GM12878 (cell line): ENCODE results near the gene SLC37A1. TPM values are rescaled to one million over a fixed set of nuclear protein-coding genes. Genes with fewer than 3 reads are reported as not detected.

Experiments used
- ATAC-seq: fragments of 200-7000 bp; cut with Tn5 transposase; 3 replicates; pipeline ENCODE4 v1.9.1; 2020; ENCODE audit warnings: mild to moderate bottlenecking, moderate library complexity
- BruUV-seq: library from RNA; stranded (reverse); fragments of 400-500 nt; replicated peaks from 2 replicates; lab custom pipeline; 2021; lab: Mats Ljungman, UMichigan
- CTCF ChIA-PET: fragments of 300-600 bp; sonication (Branson Sonifier 250); formaldehyde crosslinking; extraction: SDS; loops from one replicate; lab custom pipeline; 2021; ENCODE audit warnings: inconsistent platforms; lab: Yijun Ruan, JAX
- POLR2A ChIA-PET: fragments of 350-600 bp; formaldehyde crosslinking; extraction: SDS; loops from one replicate; lab custom pipeline; 2021; ENCODE audit warnings: inconsistent platforms; lab: Charles Lee
- RAD21 ChIA-PET: fragments of 300-600 bp; sonication (Branson Sonifier 250); formaldehyde crosslinking; loops from one replicate; lab custom pipeline; 2023; ENCODE audit warnings: antibody characterized with exemption; ENCODE audit not compliant: unreplicated experiment; lab: Charles Lee
- SMC1A ChIA-PET: fragments of 300-600 bp; sonication (Branson Sonifier 250); formaldehyde crosslinking; loops from one replicate; lab custom pipeline; 2023; ENCODE audit not compliant: unreplicated experiment, uncharacterized antibody; lab: Charles Lee
- DNase-seq: peaks from one replicate; pipeline ENCODE4 v3.0.0-alpha.2; 2011; ENCODE audit warnings: low read depth, low spot score
- FAIRE-seq: peaks from 3 replicates; lab custom pipeline; 2011; peaks lifted over from hg19 to GRCh38; lab: Jason Lieb, UNC
- H2AFZ ChIP-seq: 2 replicates; pipeline ENCODE4 v1.6.0; 2011; ENCODE audit warnings: low read depth, low read length, control low read depth; ENCODE audit not compliant: control insufficient read depth
- H3K27ac ChIP-seq: 2 replicates; pipeline ENCODE4 v1.5.1; 2011; ENCODE audit warnings: control low read depth; ENCODE audit not compliant: control insufficient read depth, insufficient read depth
- H3K27me3 ChIP-seq, 2 experiments: replicated peaks in 1 of 2; 2 replicates each; pipeline versions ENCODE4 v1.6.0 to v1.6.1; 2011; ENCODE audit warnings: low read length in 1 of 2; ENCODE audit not compliant: control insufficient read depth in 2 of 2, insufficient read depth in 2 of 2
- H3K36me3 ChIP-seq, 2 experiments: 2 replicates each; pipeline ENCODE4 v1.5.1; 2011; ENCODE audit warnings: low read length in 1 of 2; ENCODE audit not compliant: control insufficient read depth in 2 of 2, insufficient read depth in 2 of 2
- H3K4me1 ChIP-seq: 2 replicates; pipeline ENCODE4 v1.6.1; 2011; ENCODE audit warnings: mild to moderate bottlenecking, low read length, moderate library complexity, mixed read lengths; ENCODE audit not compliant: control insufficient read depth, insufficient read depth
- H3K4me2 ChIP-seq: 2 replicates; pipeline ENCODE4 v1.6.0; 2011; ENCODE audit warnings: control low read depth; ENCODE audit not compliant: control insufficient read depth, insufficient read depth
- H3K4me3 ChIP-seq: fragments of 200-600 bp; sonication (generic); 2 replicates; pipeline ENCODE4 v1.5.1; 2016
- H3K79me2 ChIP-seq: 2 replicates; pipeline ENCODE4 v1.6.0; 2011; ENCODE audit warnings: low read length; ENCODE audit not compliant: control insufficient read depth, insufficient read depth
- H3K9ac ChIP-seq: 2 replicates; pipeline ENCODE4 v1.8.0; 2011; ENCODE audit warnings: low read length, control low read depth, mixed read lengths; ENCODE audit not compliant: control insufficient read depth, insufficient read depth
- H3K9me3 ChIP-seq: replicated peaks from 3 replicates; pipeline ENCODE4 v1.5.1; 2011; ENCODE audit warnings: mild to moderate bottlenecking, low read length; ENCODE audit not compliant: control insufficient read depth, insufficient read depth
- H4K20me1 ChIP-seq: 2 replicates; pipeline ENCODE4 v1.6.0; 2011; ENCODE audit not compliant: control insufficient read depth, insufficient read depth
- CBFB ChIP-seq: IDR thresholded peaks from 2 replicates; pipeline ENCODE4 v1.6.1; 2016; ENCODE audit warnings: antibody characterized with exemption, low read depth
- CEBPZ ChIP-seq: fragments of 150-350 bp; IDR thresholded peaks from 2 replicates; pipeline ENCODE4 v1.6.1; 2016; ENCODE audit warnings: low read depth, low read length
- RB1 ChIP-seq: fragments of 450-650 bp; formaldehyde crosslinking; IDR thresholded peaks from 2 replicates; pipeline ENCODE4 v1.6.1; 2017; ENCODE audit warnings: mild to moderate bottlenecking, borderline replicate concordance
- RELA ChIP-seq: fragments of 450-650 bp; IDR thresholded peaks from 2 replicates; pipeline ENCODE4 v1.8.0; 2014; ENCODE audit warnings: borderline replicate concordance; ENCODE audit not compliant: partially characterized antibody
- WGBS: methylation state at CpG from one replicate; pipeline ENCODE4 v1.1.6; 2016; ENCODE audit warnings: low lambda C conversion rate; ENCODE audit not compliant: insufficient replicate concordance, insufficient coverage; ENCODE audit errors: missing lambda C conversion rate; 5-methylcytosine and 5-hydroxymethylcytosine counted together
- in situ Hi-C: fragments of 300-500 bp; cut with MboI; formaldehyde crosslinking; loops from 9 replicates; pipeline ENCODE4 v1.14.3; 2018; ENCODE audit warnings: mixed read lengths
- intact Hi-C: fragments of 100-400 bp; cut with micrococcal nuclease; formaldehyde crosslinking; loops from one replicate; pipeline ENCODE4 v1.14.2; 2022; ENCODE audit not compliant: unreplicated experiment
- polyA plus RNA-seq, 11 experiments: library from polyadenylated mRNA; depleted of rRNA in 4 of 11; unstranded in 6 of 11; stranded (reverse) in 5 of 11; fragments of >200 nt; fragmentation: Nextera tagmentation in 4 of 11; fragmentation: Illumina TruSeq in 1 of 11; extraction: Ambion mirVana in 4 of 11; extraction: Trizol in 1 of 11; gene quantifications; 1 replicate in 1 of 11; 2 replicates in 10 of 11; pipeline versions ENCODE4 v1.2.1 to v1.2.3, GENCODE V29; 2011 to 2016; ENCODE audit warnings: inconsistent platforms in 2 of 11, missing spikeins in 2 of 11, low read depth in 1 of 11
- total RNA-seq, 4 experiments: library from RNA; depleted of rRNA in 3 of 4; stranded (reverse); fragments of >200 nt in 3 of 4; fragmentation: Illumina TruSeq in 1 of 4; extraction: Trizol in 1 of 4; gene quantifications; 2 replicates each; pipeline versions ENCODE4 v1.2.1 to v1.2.3, GENCODE V29; 2013 to 2021

SLC37A1 gene
- total and polyA plus RNA-seq, 10 of the 15 experiments (the other 5 are each of a cell fraction or from before 2014, with no cell fraction given): 1.1 to 35.5 (median 24.4) TPM

- TF ChIP-seq RELA (no peak), RB1 (no peak)
Observed at GRCh38 chr21:42578034-42578433, 64.4 kb downstream of the SLC37A1 start (continued).

DNA sequence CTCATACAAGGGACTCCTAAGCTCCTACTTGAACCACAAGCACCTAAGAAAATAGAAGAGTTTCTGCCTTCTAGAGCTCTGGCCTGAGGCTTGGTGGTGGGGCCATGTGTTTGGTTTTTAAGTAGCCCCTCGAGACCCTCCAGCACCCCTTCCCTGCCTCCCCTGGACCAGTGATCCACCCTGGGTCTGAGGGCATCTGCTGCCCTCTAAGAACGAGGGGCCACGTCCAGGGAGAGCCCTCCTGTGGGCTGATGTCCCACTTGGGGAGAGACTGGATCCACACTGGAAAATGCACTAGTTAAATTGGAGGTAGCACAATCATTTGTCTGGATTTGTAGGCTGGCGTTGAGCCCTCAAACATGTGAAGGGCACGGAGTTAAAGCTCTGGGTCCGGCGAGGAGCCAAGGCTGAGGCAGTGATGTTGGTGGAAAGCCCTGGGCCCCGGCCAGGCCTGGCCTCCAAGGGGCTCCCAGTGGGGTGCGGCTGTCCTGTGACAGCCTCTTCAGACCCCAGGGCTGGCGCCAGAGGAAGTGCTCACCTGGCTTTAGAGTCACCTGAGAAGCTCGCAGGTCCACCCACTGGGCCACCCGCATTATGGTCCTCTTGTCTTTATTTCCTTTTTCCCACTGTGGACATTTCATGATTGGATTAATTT is 65.2 kb downstream of the SLC37A1 start:
- no peak overlapping the region for H3K4me2 ChIP-seq
- CTCF ChIA-PET: interaction anchor here (1.3 to 1.4 kb wide), 2 partner anchors 14 kb away, joined by 3 read pairs; no protein-coding TSS in a partner anchor
- no peak overlapping the region for H3K9ac ChIP-seq
- no TSS peak for BruUV-seq
- no peaks in the 10 kb centered on the region for H3K27me3 ChIP-seq
- POLR2A ChIA-PET: no interaction called here
- H3K36me3 ChIP-seq: no peaks in the 10 kb centered on the region; a peak in 1 of 4 replicates
- RAD21 ChIA-PET: no interaction called here
- no peak overlapping the region for H3K4me3 ChIP-seq
- no peak for TF ChIP-seq CBFB
- no peak for TF ChIP-seq CEBPZ
- ATAC-seq (no peak), DNase-seq (no peak), FAIRE-seq (no peak)
- intact Hi-C loops (no loop called here), in situ Hi-C loops (no loop called here)
- SMC1A ChIA-PET: no interaction called here
- no peaks in the 10 kb centered on the region for H3K4me1 ChIP-seq
- no peaks in the 10 kb centered on the region for H3K79me2 ChIP-seq
- no peaks in the 10 kb centered on the region for H4K20me1 ChIP-seq
- H3K27ac ChIP-seq: no peak overlapping the region
- WGBS: 79% methylated on average over 12 of the region's 12 CpGs
- no peak overlapping the region for H2AFZ ChIP-seq
- H3K9me3 ChIP-seq: peaks cover 4% of the 10 kb centered on the region; the same call in 1 of the 3 replicates
